H1 (cell line): ENCODE data around the gene ZNF660. TPM values are rescaled to one million over a fixed set of nuclear protein-coding genes. Genes with fewer than 3 reads are reported as not detected.

ENCODE experiments used
- CTCF ChIP-seq, 3 experiments: IDR thresholded peaks; 1 replicate in 2 of 3; 2 replicates in 1 of 3; pipeline versions ENCODE4 v1.5.1 to v1.6.1; 2011; ENCODE audit warnings: low read length in 3 of 3, mild to moderate bottlenecking in 3 of 3, inconsistent platforms in 2 of 3, low read depth in 1 of 3, moderate library complexity in 1 of 3; ENCODE audit not compliant: insufficient read depth in 1 of 3; ENCODE audit errors: control extremely low read depth in 1 of 3
- KDM4A ChIP-seq: IDR thresholded peaks from one replicate; pipeline ENCODE4 v1.7.1; 2012; ENCODE audit warnings: low read depth, mild to moderate bottlenecking, moderate library complexity, low read length, inconsistent platforms; ENCODE audit not compliant: severe bottlenecking
- RAD21 ChIP-seq, 2 experiments: IDR thresholded peaks in 1 of 2; conservative IDR thresholded peaks in 1 of 2; 2 replicates each; pipeline ENCODE4 v1.6.1; 2011; ENCODE audit warnings: low read depth in 2 of 2, low read length in 2 of 2, improper control_type of control experiment in 1 of 2, inconsistent platforms in 1 of 2, mild to moderate bottlenecking in 1 of 2, moderate library complexity in 1 of 2
- TAF1 ChIP-seq: IDR thresholded peaks from 2 replicates; pipeline ENCODE4 v1.6.1; 2011; ENCODE audit warnings: mild to moderate bottlenecking, low read depth, low read length
- polyA plus RNA-seq, 7 experiments: library from polyadenylated mRNA; depleted of rRNA in 3 of 7; stranded (reverse) in 5 of 7; unstranded in 2 of 7; fragments of >200 nt in 5 of 7; fragments of 200-250 nt in 2 of 7; gene quantifications; 1 replicate in 5 of 7; 2 replicates in 1 of 7; 4 replicates in 1 of 7; pipeline versions ENCODE4 v1.2.1 to v1.2.3, GENCODE V29; 2011 to 2013; ENCODE audit warnings: missing spikeins in 2 of 7, mixed read lengths in 2 of 7
- total RNA-seq: library from RNA; stranded (reverse); fragmentation: NEBNext Ultra II Directional; extraction: Animal tissue kit (Norgen Biotek cat#: 25700); gene quantifications from 2 replicates; pipeline ENCODE4 v1.2.1, GENCODE V29; 2021

ZNF660 gene
- total and polyA plus RNA-seq, 2 of the 8 experiments (the other 6 are each of a cell fraction or from before 2014, with no cell fraction given): 3.1 to 13.0 TPM

- TF ChIP-seq CTCF (IDR thresholded peaks at IDR 0.05; ENCODE audit: control extremely low read depth in 1 of 3, insufficient read depth in 1 of 3, low read depth in 1 of 3, low read length in 3 of 3) (peak in 1 of 3 experiments; percentile 15; a peak in 1 of 4 replicates), RAD21 (IDR thresholded peaks at IDR 0.05 in 1 of 2, conservative IDR thresholded peaks at IDR 0.05 in 1 of 2; ENCODE audit: low read depth in 2 of 2, low read length in 2 of 2) (no peak), TAF1 (peak; percentile 92), KDM4A (peak; percentile 81)
These were observed 40.2 kb downstream of the ZNF660 start, which contains the start of gene ZNF197 (continued) for GRCh38 chr3:44624749-44625480.
